CD4-positive, alpha-beta T cell treated with Interleukin-1 beta for 1 hour (primary cell): ENCODE measurements around the gene EPHA7.

ENCODE experiments used
- DNase-seq, 2 donors: peaks; one replicate each; pipeline ENCODE4 v3.0.0-alpha.2; 2020 to 2022

EPHA7 gene

GRCh38 chr6:93392797-93393196 lies 26.6 kb downstream of the EPHA7 start:
- no peak for DNase-seq

- DNase-seq, result no peak
These were observed 27.4 kb downstream of the EPHA7 start for GRCh38 chr6:93391965-93392364.

GRCh38 chr6:93389192-93389591 lies 30.2 kb downstream of the EPHA7 start:
- no peak for DNase-seq

- DNase-seq, result no peak
These were observed 31.3 kb downstream of the EPHA7 start for GRCh38 chr6:93388070-93388469.

DNA sequence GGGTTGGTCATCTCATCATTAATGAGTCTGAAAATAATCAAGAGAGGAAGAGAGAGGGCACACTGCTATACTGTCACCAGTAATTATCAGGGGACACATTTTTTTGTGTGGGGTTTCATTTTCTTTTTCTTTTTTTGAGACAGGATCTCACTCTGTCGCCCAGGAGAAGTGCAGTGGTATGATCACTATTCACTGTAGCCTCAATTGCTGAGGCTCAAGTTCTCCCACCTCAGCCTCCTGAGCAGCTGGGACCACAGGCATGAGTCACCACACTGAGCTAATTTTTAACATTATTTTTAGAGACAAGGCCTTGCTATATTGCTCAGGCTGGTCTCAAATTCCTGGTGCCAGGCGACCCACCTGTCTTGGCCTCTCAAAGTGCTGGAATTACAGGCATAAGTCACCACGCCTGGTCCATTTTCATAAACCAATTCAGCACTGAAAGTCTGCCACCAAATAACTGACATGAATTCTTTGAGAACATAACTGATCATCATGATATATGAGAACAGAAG lies 43.3 kb downstream of the EPHA7 start:
- no peak for DNase-seq

DNA sequence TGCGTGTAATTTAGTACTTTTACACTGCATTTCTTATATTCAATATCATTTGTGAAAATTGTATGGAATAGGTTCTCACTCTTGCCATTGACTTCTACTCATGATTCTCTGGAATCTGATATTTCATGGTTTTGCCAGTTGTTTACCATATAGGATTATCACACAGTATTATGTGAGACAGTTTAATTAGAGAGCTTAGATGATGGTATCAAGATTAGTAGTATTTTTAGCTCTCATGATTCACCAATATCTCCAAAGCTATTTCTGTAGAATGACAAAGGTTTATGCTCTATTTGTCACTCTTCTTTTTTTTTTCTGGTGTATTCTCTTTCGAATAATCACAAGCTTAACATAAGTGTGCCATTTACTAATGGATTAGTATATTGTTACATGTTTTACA lies 45.9 kb downstream of the EPHA7 start:
- DNase-seq, result no peak

DNA sequence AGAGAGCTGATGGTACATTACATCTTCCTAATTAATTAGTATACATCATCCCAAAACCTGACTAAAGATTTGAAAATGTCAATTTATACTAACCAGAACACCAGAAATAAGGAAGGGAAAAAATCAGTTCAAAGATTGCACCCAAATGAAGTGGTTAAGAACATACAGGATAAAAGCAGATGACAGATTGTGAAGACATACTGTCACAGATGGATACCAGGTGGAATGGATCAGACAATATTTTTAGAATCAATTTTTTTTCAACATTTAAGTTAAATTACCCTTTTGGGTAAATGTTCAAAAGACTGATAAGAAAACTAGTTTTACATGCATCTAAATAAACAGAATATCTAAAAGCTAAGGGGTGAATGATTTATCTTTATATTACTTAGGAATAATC lies 47.6 kb downstream of the EPHA7 start:
- no peak for DNase-seq

- no peak for DNase-seq
These were observed 49.7 kb downstream of the EPHA7 start for GRCh38 chr6:93369586-93370134.

GRCh38 chr6:93366506-93366905 lies 52.9 kb downstream of the EPHA7 start:
- DNase-seq, result no peak

- no peak for DNase-seq
These were observed 53.9 kb downstream of the EPHA7 start for GRCh38 chr6:93365445-93365844.

DNA sequence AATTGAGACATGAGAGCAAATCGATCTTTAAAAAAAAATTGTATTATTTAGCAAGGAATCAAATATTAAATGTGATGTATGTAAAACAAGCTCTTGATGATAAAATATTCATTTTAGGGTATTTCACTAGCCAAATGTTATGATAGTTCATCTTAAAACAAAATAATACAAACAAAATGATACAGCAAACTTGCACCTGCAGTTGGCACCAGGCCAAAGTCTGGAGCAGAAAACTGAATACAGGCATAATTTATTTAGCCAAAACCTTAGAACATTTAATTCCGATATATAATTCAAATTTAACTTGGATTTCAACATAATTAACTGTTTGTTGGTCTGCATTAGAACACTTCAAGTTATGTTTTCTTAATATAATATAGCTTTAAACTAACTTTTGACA lies 60.9 kb downstream of the EPHA7 start:
- DNase-seq, result no peak

DNA sequence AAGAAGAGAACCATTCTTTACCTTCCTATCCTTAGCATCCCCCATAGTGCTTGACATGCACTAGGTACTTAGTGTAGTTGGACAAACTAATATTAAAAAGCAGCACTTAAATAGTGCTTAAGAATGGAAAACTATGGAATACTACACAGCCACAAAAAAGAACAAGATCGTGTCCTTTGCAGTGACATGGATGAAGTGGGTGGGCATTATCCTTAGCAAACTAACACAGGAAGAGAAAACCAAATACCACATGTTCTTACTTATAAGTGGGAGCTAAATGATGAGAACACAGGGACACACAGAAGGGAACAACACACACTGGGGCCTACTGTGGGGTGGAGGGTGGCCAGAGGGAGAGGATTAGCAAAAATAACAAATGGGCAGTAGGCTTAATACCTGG lies 66.8 kb downstream of the EPHA7 start:
- no peak for DNase-seq

DNA sequence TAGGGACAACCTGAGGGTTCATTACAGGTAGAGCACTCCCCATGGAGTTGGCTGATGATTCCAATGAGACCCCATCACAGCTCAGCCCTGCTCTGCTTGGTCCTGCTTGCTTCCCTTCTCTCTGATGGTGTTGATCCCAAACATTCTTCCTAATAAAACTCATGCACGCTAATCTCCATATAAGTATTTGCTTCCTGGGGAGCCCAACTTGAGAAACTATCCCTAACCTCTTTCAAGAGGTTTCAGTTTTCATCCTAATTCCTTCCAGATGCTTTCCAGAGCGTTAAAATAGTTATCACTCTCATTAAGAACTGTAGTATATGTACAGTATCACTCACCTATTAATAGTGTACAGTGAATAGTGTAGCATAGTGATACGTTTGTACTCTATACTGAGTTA lies 68.1 kb downstream of the EPHA7 start:
- no peak for DNase-seq

DNA sequence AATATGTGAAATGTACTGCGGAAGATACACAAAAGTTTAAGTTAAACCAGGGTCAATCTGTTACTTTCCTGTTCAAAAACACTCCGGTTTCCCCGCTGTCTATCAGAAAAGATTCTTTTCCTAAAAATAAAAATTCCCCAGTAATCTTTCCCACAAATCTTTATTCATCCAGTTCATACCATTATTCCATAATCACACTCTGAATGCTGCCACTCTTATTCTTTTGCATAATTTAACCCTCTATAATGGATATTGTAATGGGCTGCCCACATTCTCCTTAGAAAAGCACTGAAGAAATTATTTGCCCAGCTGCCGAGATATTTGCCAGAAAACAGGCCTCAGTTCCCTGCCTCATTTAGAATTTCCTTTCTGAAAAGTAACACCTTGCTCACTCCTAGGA lies 68.6 kb downstream of the EPHA7 start:
- no peak for DNase-seq

- DNase-seq, result no peak
These were observed 75.0 kb downstream of the EPHA7 start for GRCh38 chr6:93344333-93344835.

DNA sequence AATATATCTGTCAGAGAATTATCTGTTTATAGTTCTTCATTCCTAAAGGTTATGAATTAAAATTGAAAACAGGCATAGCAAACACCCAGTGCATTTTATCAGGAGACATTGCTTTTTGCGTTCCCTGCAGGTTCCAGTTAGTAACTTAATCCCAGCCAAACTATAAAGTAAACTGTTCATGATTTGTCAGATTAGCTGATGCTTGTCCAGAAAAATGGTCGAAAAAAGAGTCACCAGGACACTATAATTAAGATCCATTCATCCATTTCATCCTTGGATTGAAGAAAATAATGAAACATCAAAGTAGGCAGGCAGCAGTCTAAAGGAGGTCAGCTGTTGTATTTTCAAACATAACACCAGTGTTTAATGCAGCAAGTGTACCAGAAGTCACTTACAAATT lies 75.9 kb downstream of the EPHA7 start:
- DNase-seq, result no peak

DNA sequence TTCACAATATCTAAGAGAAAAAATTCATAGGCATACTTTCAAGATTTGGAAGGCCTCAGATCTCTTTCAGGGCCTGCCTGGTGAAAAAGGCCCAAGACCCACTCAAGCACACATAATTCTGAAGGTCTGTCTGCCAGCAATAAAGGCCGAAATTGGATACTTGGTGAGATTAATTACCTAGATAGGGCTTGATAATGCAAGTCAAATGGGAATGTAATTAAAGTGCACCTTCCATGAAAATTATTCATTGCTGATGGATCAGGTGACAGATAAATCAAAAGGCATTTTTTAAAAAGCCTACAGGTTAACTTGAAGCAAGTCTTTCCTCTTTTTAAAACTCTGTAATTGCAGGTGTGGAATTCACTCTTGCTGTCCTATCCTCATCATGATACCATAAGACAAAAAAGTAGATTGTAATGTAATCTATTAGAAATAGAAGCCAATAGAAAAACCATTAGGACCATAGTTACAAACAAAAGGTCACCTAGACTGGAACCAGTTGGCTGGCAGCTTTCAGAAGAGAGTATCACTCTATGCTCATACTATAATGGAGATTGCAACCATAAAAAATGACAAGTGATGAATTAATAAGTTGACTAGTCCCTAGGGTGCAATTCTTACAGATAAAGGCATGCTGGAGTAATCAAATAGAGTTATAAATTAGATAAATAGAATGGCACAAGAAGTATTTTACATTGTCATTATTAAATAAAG lies 77.3 kb downstream of the EPHA7 start:
- DNase-seq, result no peak

DNA sequence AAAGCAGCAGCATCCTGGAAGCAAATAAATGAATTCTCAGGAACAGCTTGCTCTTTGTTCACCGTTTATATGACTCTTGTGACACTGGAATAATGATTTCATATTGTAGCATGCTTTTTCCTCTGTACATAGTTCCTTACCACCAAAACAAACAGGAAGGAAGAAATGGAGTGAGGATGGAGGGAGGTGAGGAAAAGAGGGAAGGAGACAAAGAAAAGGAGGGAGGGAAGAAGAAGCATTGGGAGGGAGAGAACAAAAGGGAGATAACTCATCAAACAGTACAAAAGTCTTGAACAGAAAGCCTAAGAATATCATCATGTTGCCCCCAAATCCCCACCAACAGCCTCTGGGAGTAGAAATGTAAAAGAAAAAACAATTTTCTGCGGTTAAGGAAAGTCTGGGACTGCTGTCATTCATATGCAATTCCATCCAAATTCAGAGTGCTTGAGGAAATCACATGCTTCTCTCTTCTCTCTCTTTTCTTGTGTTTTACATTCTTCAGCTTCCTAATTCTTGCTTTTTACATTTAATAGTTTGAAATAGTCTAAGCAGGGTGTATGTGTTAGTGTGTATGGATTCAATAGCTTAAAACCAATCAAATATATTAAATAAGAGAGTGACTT lies 81.5 kb downstream of the EPHA7 start:
- DNase-seq, result no peak

- DNase-seq, result no peak
These were observed 82.3 kb downstream of the EPHA7 start for GRCh38 chr6:93337014-93337413.

DNA sequence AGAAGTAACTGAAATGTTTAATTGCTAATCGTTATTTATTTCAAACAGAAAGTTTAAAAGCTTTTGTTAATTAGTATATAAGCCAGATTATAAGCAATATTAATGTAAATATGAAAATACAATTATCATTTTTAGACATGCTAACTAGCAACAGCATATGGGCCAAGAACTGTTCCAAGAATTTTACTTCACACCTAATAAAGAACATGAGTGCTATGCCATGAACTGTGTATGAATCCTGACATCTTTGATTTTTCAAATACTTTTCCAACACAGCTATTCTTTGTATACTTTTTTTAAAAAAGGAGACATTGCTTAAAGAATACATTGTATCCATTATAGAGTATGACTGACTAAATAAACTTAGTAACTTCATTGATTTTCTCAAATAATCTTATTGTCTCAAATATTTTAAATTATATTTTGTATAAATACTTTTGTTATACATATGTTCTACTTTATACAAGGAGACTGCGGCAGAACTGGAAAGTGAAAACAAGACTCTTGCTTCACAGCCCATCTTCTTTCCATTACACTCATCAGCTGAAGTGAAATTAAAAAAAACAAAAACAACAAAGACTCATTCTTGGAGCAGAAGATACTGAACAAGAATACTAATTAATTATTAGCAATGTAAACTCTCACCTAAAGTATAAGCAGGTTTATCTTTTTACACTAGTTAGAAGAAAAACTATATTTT lies 89.9 kb downstream of the EPHA7 start:
- no peak for DNase-seq

- no peak for DNase-seq
These were observed 91.5 kb downstream of the EPHA7 start for GRCh38 chr6:93327857-93328256.

DNA sequence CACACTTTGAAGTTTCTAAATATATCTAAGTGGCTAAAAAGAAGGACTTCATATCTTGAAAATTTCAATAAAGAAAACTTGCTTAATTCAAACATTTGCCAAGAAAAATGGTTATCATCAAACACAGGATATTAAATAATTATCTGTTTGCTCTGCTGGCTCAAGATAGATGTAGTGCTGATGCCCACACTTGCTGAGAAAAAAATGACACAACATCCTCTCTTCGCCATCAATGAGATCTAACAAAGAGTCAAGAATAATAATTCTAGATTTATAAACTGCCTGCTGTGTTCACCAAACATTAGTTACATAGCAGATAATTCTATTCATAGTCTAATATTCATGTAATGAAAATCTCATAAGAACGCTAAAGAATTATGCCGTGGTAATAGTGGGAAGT lies 93.6 kb downstream of the EPHA7 start:
- no peak for DNase-seq

- no peak for DNase-seq
These were observed 95.7 kb downstream of the EPHA7 start for GRCh38 chr6:93323630-93324029.

DNA sequence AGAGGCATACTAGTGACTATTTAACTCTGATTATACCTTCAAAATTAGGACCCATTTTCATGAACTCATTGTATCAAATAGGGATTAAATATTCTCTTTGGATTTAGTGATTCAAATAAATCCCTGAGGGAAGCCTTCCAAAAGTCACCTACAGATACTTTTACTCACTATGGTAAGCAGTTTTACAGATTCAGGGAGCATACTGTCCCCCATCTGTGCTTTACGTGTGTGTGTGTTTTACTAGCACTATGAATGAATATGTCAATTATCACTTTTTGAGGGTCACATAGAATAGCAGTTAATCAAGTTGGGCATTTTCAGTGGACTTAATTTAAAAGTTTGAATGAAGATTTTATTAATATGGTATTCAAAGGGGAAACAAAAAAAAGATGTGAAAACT lies 96.7 kb downstream of the EPHA7 start:
- no peak for DNase-seq
